ENCODE results near the gene KRT80. TPM values are rescaled to one million over a fixed set of nuclear protein-coding genes. Genes with fewer than 3 reads are reported as not detected.

KRT80 gene
- total and polyA plus RNA-seq, 2 of the 13 experiments (the other 11 are each of a cell fraction or from before 2014, with no cell fraction given), result 0.27 to 0.53 TPM

- TF ChIP-seq CAMTA2 (CRISPR knock-in tag; IDR thresholded peaks at IDR 0.05; ENCODE audit: borderline replicate concordance) (no peak), CTCF (CRISPR knock-in tag; IDR thresholded peaks at IDR 0.05) (peak; percentile 89), ZNF121 (CRISPR knock-in tag; IDR thresholded peaks at IDR 0.05) (no peak), XRCC5 (optimal IDR thresholded peaks at IDR 0.05; ENCODE audit: low read length) (peak; percentile 91), ZNF18 (CRISPR knock-in tag; IDR thresholded peaks at IDR 0.05; ENCODE audit: insufficient replicate concordance) (no peak), MBD4 (IDR thresholded peaks at IDR 0.05; ENCODE audit: borderline replicate concordance, low read length) (no peak), DNMT3B (CRISPR knock-in tag; conservative IDR thresholded peaks at IDR 0.05) (no peak), MLXIP (CRISPR knock-in tag; IDR thresholded peaks at IDR 0.05; ENCODE audit: borderline replicate concordance) (no peak), ZNF710 (CRISPR knock-in tag; IDR thresholded peaks at IDR 0.05; ENCODE audit: borderline replicate concordance) (no peak), CEBPG (CRISPR knock-in tag; IDR thresholded peaks at IDR 0.05) (0 out of 2 replicates have a peak, but pooled peaks have one; percentile 49), ZNF776 (CRISPR knock-in tag; IDR thresholded peaks at IDR 0.05) (no peak), ZNF746 (CRISPR knock-in tag; IDR thresholded peaks at IDR 0.05) (no peak), E2F1 (CRISPR knock-in tag; IDR thresholded peaks at IDR 0.05) (no peak), GABPB1 (CRISPR knock-in tag; IDR thresholded peaks at IDR 0.05) (peak; percentile 23; the same call in 1 of the 2 replicates), PHF20 (CRISPR knock-in tag; IDR thresholded peaks at IDR 0.05) (no peak), ZMYM4 (CRISPR knock-in tag; IDR thresholded peaks at IDR 0.05) (no peak), ZNF720 (CRISPR knock-in tag; IDR thresholded peaks at IDR 0.05) (peak; percentile 70; the same call in 1 of the 2 replicates), MAFG (CRISPR knock-in tag; IDR thresholded peaks at IDR 0.05) (no peak), NR2F6 (IDR thresholded peaks at IDR 0.05) (no peak), NR2F6 (CRISPR knock-in tag; IDR thresholded peaks at IDR 0.05) (0 out of 2 replicates have a peak, but pooled peaks have one; percentile 30), RAD21 (CRISPR knock-in tag; IDR thresholded peaks at IDR 0.05) (peak; percentile 91)
Observed at GRCh38 chr12:52213564-52214420, 22.0 kb upstream of the KRT80 start (continued).
